Pulmonary artery endothelial cell (primary cell): ENCODE results near the gene FHOD3. TPM values are rescaled to one million over a fixed set of nuclear protein-coding genes. Genes with fewer than 3 reads are reported as not detected.
"Not testable (repeated sequence)": the region's sequence is repeated elsewhere in the genome, so short reads cannot be mapped to it uniquely, and the experiment has no call there.

ENCODE experiments used
- DNase-seq: peaks from one replicate; pipeline ENCODE4 v3.0.0-alpha.2; 2011; ENCODE audit warnings: low read depth, low spot score
- total RNA-seq: library from RNA; depleted of rRNA; stranded (reverse); fragments of >200 nt; gene quantifications from 2 replicates; pipeline ENCODE4 v1.2.3, GENCODE V29; 2014

The FHOD3 gene
- total RNA-seq, 1 donor from 2014 or later, result 0.07 TPM

GRCh38 chr18:36442717-36443116 is 145.2 kb downstream of the FHOD3 start:
- DNase-seq, result no peak

- DNase-seq, result no peak
Measured at GRCh38 chr18:36446059-36446458, 148.5 kb downstream of the FHOD3 start.

- no peak for DNase-seq
Measured at GRCh38 chr18:36448384-36449290, 151.1 kb downstream of the FHOD3 start.

GRCh38 chr18:36449451-36449850 is 151.9 kb downstream of the FHOD3 start:
- no peak for DNase-seq

- no peak for DNase-seq
Measured at GRCh38 chr18:36450264-36450663, 152.8 kb downstream of the FHOD3 start.

GRCh38 chr18:36451454-36452251 is 154.1 kb downstream of the FHOD3 start:
- no peak for DNase-seq

GRCh38 chr18:36454245-36454644 is 156.7 kb downstream of the FHOD3 start:
- DNase-seq, result no peak

- no peak for DNase-seq
Measured at GRCh38 chr18:36454848-36455458, 157.4 kb downstream of the FHOD3 start.

- no peak for DNase-seq
Measured at GRCh38 chr18:36455931-36456330, 158.4 kb downstream of the FHOD3 start.

GRCh38 chr18:36456622-36457021 is 159.1 kb downstream of the FHOD3 start:
- DNase-seq, result no peak

GRCh38 chr18:36457683-36458082 is 160.2 kb downstream of the FHOD3 start:
- DNase-seq, result no peak

GRCh38 chr18:36458306-36458705 is 160.8 kb downstream of the FHOD3 start:
- DNase-seq, result no peak

- no peak for DNase-seq
Measured at GRCh38 chr18:36459203-36459602, 161.7 kb downstream of the FHOD3 start.

GRCh38 chr18:36459786-36460185 is 162.3 kb downstream of the FHOD3 start:
- DNase-seq, result no peak

GRCh38 chr18:36460324-36460850 is 162.9 kb downstream of the FHOD3 start:
- no peak for DNase-seq

- no peak for DNase-seq
Measured at GRCh38 chr18:36460854-36461253, 163.3 kb downstream of the FHOD3 start.

GRCh38 chr18:36461551-36461987 is 164.1 kb downstream of the FHOD3 start:
- no peak for DNase-seq

- not testable (repeated sequence) for DNase-seq
Measured at GRCh38 chr18:36463516-36463915, 166.0 kb downstream of the FHOD3 start.

GRCh38 chr18:36464126-36464651 is 166.7 kb downstream of the FHOD3 start:
- DNase-seq, result no peak

GRCh38 chr18:36465276-36465675 is 167.8 kb downstream of the FHOD3 start:
- no peak for DNase-seq

- no peak for DNase-seq
Measured at GRCh38 chr18:36465970-36466369, 168.5 kb downstream of the FHOD3 start.
